GM21367 (cell line): ENCODE measurements around the gene TMEM238L.
"Not testable (repeated sequence)": the region's sequence is repeated elsewhere in the genome, so short reads cannot be mapped to it uniquely, and the experiment has no call there.

Experiments used
- ATAC-seq: cut with Tn5 transposase; IDR thresholded peaks from one replicate; pipeline ENCODE4 v1.9.1; 2021; ENCODE audit not compliant: unreplicated experiment

Gene TMEM238L

GRCh38 chr17:10803830-10804475 lies at the start of gene TMEM238L:
TMEM238L (minus strand) TSS chr17:10804099; CDS start chr17:10803963, 136 bp downstream.
- ATAC-seq: no peak

- not testable (repeated sequence) for ATAC-seq
Measured at GRCh38 chr17:10846636-10847035, 42.7 kb upstream of the TMEM238L start.

GRCh38 chr17:10845388-10845751 lies 41.5 kb upstream of the TMEM238L start:
- ATAC-seq: no peak

- ATAC-seq: peak; percentile 90
Measured at GRCh38 chr17:10844621-10845387, 40.9 kb upstream of the TMEM238L start.

- no peak for ATAC-seq
Measured at GRCh38 chr17:10843811-10844210, 39.9 kb upstream of the TMEM238L start.

- ATAC-seq: no peak
Measured at GRCh38 chr17:10842658-10843057, 38.8 kb upstream of the TMEM238L start.

- no peak for ATAC-seq
Measured at GRCh38 chr17:10838682-10839081, 34.8 kb upstream of the TMEM238L start.

GRCh38 chr17:10837921-10838320 lies 34.0 kb upstream of the TMEM238L start, which contains the start of gene PIRT:
PIRT (minus strand) TSS chr17:10838087; CDS start chr17:10825645, 12,442 bp downstream.
- no peak for ATAC-seq

GRCh38 chr17:10836966-10837590 lies 33.2 kb upstream of the TMEM238L start:
- no peak for ATAC-seq

- ATAC-seq: no peak
Measured at GRCh38 chr17:10836145-10836544, 32.2 kb upstream of the TMEM238L start.

- no peak for ATAC-seq
Measured at GRCh38 chr17:10831696-10832095, 27.8 kb upstream of the TMEM238L start.

- ATAC-seq: no peak
Measured at GRCh38 chr17:10827898-10828552, 24.1 kb upstream of the TMEM238L start.

- ATAC-seq: no peak
Measured at GRCh38 chr17:10824874-10825273, 21.0 kb upstream of the TMEM238L start.

- ATAC-seq: no peak
Measured at GRCh38 chr17:10821770-10822169, 17.9 kb upstream of the TMEM238L start.

GRCh38 chr17:10821054-10821453 lies 17.2 kb upstream of the TMEM238L start:
- ATAC-seq: no peak

GRCh38 chr17:10815319-10815718 lies 11.4 kb upstream of the TMEM238L start:
- ATAC-seq: no peak

- ATAC-seq: no peak
Measured at GRCh38 chr17:10814075-10814474, 10.2 kb upstream of the TMEM238L start.

GRCh38 chr17:10812674-10813073 lies 8.8 kb upstream of the TMEM238L start:
- ATAC-seq: no peak

GRCh38 chr17:10809605-10810004 lies 5.7 kb upstream of the TMEM238L start:
- no peak for ATAC-seq

GRCh38 chr17:10807704-10808128 lies 3.8 kb upstream of the TMEM238L start:
- ATAC-seq: no peak

GRCh38 chr17:10806545-10807262 lies 2.8 kb upstream of the TMEM238L start:
- no peak for ATAC-seq
